SK-N-SH (cell line): ENCODE data around the gene TMEM51. TPM values are rescaled to one million over a fixed set of nuclear protein-coding genes. Genes with fewer than 3 reads are reported as not detected.
A peak's percentile ranks its signal among the peaks of the same experiment; 100 is the strongest.

Source experiments
- CTCF ChIA-PET: fragments of 300-600, 350-600 bp; formaldehyde crosslinking; extraction: SDS; loops from one replicate; lab custom pipeline; 2021; lab: Yijun Ruan, JAX
- POLR2A ChIA-PET: fragments of 350-600 bp; sonication (Branson Sonifier 250); formaldehyde crosslinking; extraction: SDS; loops from one replicate; lab custom pipeline; 2020; ENCODE audit warnings: antibody characterized with exemption, inconsistent platforms; lab: Yijun Ruan, JAX
- DNase-seq: peaks from one replicate; pipeline ENCODE4 v3.0.0; 2012
- H2AFZ ChIP-seq: fragments of 200-600 bp; sonication (generic); 2 replicates; pipeline ENCODE4 v1.8.1; 2016; ENCODE audit warnings: antibody characterized with exemption, mild to moderate bottlenecking, low read depth
- H3F3A ChIP-seq: fragments of 200-600 bp; sonication (generic); replicated peaks from 2 replicates; pipeline ENCODE3; 2016; ENCODE audit warnings: antibody characterized with exemption, mild to moderate bottlenecking; ENCODE audit not compliant: insufficient read depth
- H3K27ac ChIP-seq, 2 experiments: fragments of 200-500 bp in 1 of 2; fragments of 200-600 bp in 1 of 2; sonication (Bioruptor generic) in 1 of 2; sonication (generic), shearing (Covaris generic) in 1 of 2; 2 replicates each; pipeline versions ENCODE4 v1.5.1 to v1.6.1; 2014 to 2016; ENCODE audit warnings: low read depth in 2 of 2, inconsistent platforms in 1 of 2, low read length in 1 of 2, mild to moderate bottlenecking in 1 of 2, mixed read lengths in 1 of 2
- H3K27me3 ChIP-seq: fragments of 200-600 bp; sonication (generic), shearing (Covaris generic); 2 replicates; pipeline ENCODE4 v1.6.1; 2016; ENCODE audit warnings: mixed run types; ENCODE audit not compliant: insufficient read depth
- H3K36me3 ChIP-seq, 2 experiments: fragments of 200-500 bp in 1 of 2; fragments of 200-600 bp in 1 of 2; sonication (Bioruptor generic) in 1 of 2; sonication (generic) in 1 of 2; replicated peaks in 1 of 2; 2 replicates each; pipeline versions ENCODE3 to v1.5.1; 2014 to 2016; ENCODE audit warnings: low read length in 1 of 2, mild to moderate bottlenecking in 1 of 2; ENCODE audit not compliant: insufficient read depth in 2 of 2, control insufficient read depth in 1 of 2
- H3K4me1 ChIP-seq, 2 experiments: fragments of 200-500 bp in 1 of 2; fragments of 200-600 bp in 1 of 2; sonication (Bioruptor generic) in 1 of 2; sonication (generic), shearing (Covaris generic) in 1 of 2; 2 replicates each; pipeline versions ENCODE4 v1.5.1 to v1.6.1; 2014 to 2016; ENCODE audit warnings: low read depth in 1 of 2, low read length in 1 of 2, mixed run types in 1 of 2; ENCODE audit not compliant: insufficient read depth in 2 of 2, control insufficient read depth in 1 of 2
- H3K4me2 ChIP-seq: fragments of 200-600 bp; sonication (generic), shearing (Covaris generic); 2 replicates; pipeline ENCODE4 v1.6.1; 2017; ENCODE audit warnings: mixed run types
- H3K4me3 ChIP-seq, 2 experiments: fragments of 200-500 bp in 1 of 2; fragments of 200-600 bp in 1 of 2; sonication (Bioruptor generic) in 1 of 2; sonication (generic), shearing (Covaris generic) in 1 of 2; 2 replicates each; pipeline versions ENCODE4 v1.5.1 to v1.8.1; 2014 to 2016; ENCODE audit warnings: low read depth in 2 of 2, inconsistent platforms in 1 of 2, low read length in 1 of 2, mild to moderate bottlenecking in 1 of 2, mixed read lengths in 1 of 2, moderate library complexity in 1 of 2
- H3K79me2 ChIP-seq: fragments of 200-600 bp; sonication (generic); 2 replicates; pipeline ENCODE4 v1.8.1; 2017; ENCODE audit warnings: mild to moderate bottlenecking; ENCODE audit not compliant: insufficient read depth
- H3K9ac ChIP-seq: fragments of 200-600 bp; sonication (generic); 2 replicates; pipeline ENCODE4 v1.6.1; 2017; ENCODE audit warnings: mixed run types
- H3K9me2 ChIP-seq: fragments of 200-600 bp; sonication (generic); 2 replicates; pipeline ENCODE4 v1.6.1; 2017; ENCODE audit warnings: mixed run types
- H3K9me3 ChIP-seq: fragments of 200-600 bp; sonication (generic); 2 replicates; pipeline ENCODE4 v1.6.1; 2017; ENCODE audit warnings: mixed run types, mild to moderate bottlenecking, moderate library complexity
- H4K20me1 ChIP-seq: fragments of 200-600 bp; sonication (generic); 2 replicates; pipeline ENCODE4 v1.6.1; 2017; ENCODE audit warnings: mild to moderate bottlenecking, mixed run types; ENCODE audit not compliant: insufficient read depth
- CHD2 ChIP-seq: fragments of 150-350 bp; IDR thresholded peaks from 2 replicates; pipeline ENCODE4 v1.6.1; 2018; ENCODE audit warnings: low read length; ENCODE audit not compliant: partially characterized antibody
- CTCF ChIP-seq: fragments of 200-600 bp; sonication (generic); IDR thresholded peaks from 2 replicates; pipeline ENCODE4 v1.6.1; 2017; ENCODE audit warnings: antibody characterized with exemption, mild to moderate bottlenecking, moderate library complexity
- ELF1 ChIP-seq: IDR thresholded peaks from 2 replicates; pipeline ENCODE4 v1.4.0; 2012
- EZH2phosphoT487 ChIP-seq: fragments of 200-600 bp; sonication (generic); IDR thresholded peaks from 2 replicates; pipeline ENCODE4 v1.6.1; 2017; ENCODE audit warnings: low read depth, mixed run types, mild to moderate bottlenecking, antibody characterized with exemption, moderate library complexity, borderline replicate concordance
- FOSL2 ChIP-seq: IDR thresholded peaks from 2 replicates; pipeline ENCODE4 v1.4.0; 2012; ENCODE audit warnings: low read depth, mild to moderate bottlenecking, moderate library complexity, borderline replicate concordance
- FOXJ3 ChIP-seq: sonication (generic); formaldehyde crosslinking; IDR thresholded peaks from 2 replicates; pipeline ENCODE4 v1.5.1; 2020; ENCODE audit warnings: mild to moderate bottlenecking, missing genetic modification reagents
- IRF3 ChIP-seq: fragments of 150-350 bp; IDR thresholded peaks from 2 replicates; pipeline ENCODE4 v1.6.1; 2016; ENCODE audit warnings: mild to moderate bottlenecking, low read depth, low read length
- MAX ChIP-seq: IDR thresholded peaks from 2 replicates; pipeline ENCODE4 v1.4.0; 2012; ENCODE audit warnings: low read depth
- NFIC ChIP-seq: IDR thresholded peaks from 2 replicates; pipeline ENCODE4 v1.4.0; 2012; ENCODE audit warnings: borderline replicate concordance
- PBX3 ChIP-seq: IDR thresholded peaks from 2 replicates; pipeline ENCODE4; 2012
- RAD21 ChIP-seq: IDR thresholded peaks from 2 replicates; pipeline ENCODE4 v1.6.1; 2012; ENCODE audit warnings: mild to moderate bottlenecking, low read length
- RCOR1 ChIP-seq: fragments of 150-350 bp; IDR thresholded peaks from 2 replicates; pipeline ENCODE4 v1.6.1; 2017; ENCODE audit warnings: antibody characterized with exemption, low read length
- REST ChIP-seq: IDR thresholded peaks from 2 replicates; pipeline ENCODE4 v1.6.1; 2012; ENCODE audit warnings: mild to moderate bottlenecking, low read depth, low read length, moderate library complexity
- RXRA ChIP-seq: IDR thresholded peaks from 2 replicates; pipeline ENCODE4 v1.4.0; 2012; ENCODE audit warnings: low read depth, mild to moderate bottlenecking, borderline replicate concordance
- SIN3A ChIP-seq: IDR thresholded peaks from 2 replicates; pipeline ENCODE4 v1.6.1; 2012; ENCODE audit warnings: low read depth, mild to moderate bottlenecking, low read length, moderate library complexity, borderline replicate concordance
- TCF12 ChIP-seq: IDR thresholded peaks from 2 replicates; pipeline ENCODE4 v1.4.0; 2012
- USF1 ChIP-seq: IDR thresholded peaks from 2 replicates; pipeline ENCODE4 v1.4.0; 2012; ENCODE audit warnings: low read depth, borderline replicate concordance
- YY1 ChIP-seq: IDR thresholded peaks from 2 replicates; pipeline ENCODE4 v1.4.0; 2012; ENCODE audit warnings: low read depth, mild to moderate bottlenecking
- WGBS: methylation state at CpG from one replicate; pipeline ENCODE4 v1.1.6; 2017; ENCODE audit warnings: low lambda C conversion rate; 5-methylcytosine and 5-hydroxymethylcytosine counted together
- polyA plus RNA-seq, 3 experiments: library from polyadenylated mRNA; depleted of rRNA; stranded (reverse); fragments of >200 nt; gene quantifications; 2 replicates each; pipeline ENCODE4 v1.2.3, GENCODE V29; 2012

Gene TMEM51
- polyA plus RNA-seq, 1 of the 3 experiments (the other 2 are of a cell fraction) = 25.6 TPM

- TF ChIP-seq IRF3 (no peak), RAD21 (peak; percentile 76), PBX3 (no peak), CHD2 (peak; percentile 35), FOXJ3 (CRISPR knock-in tag) (no peak), RXRA (no peak; the same call in 1 of the 2 replicates), SIN3A (peak; percentile 93), YY1 (no peak), USF1 (no peak)
- TF ChIP-seq, all 33 proteins: peak for 13
Observed at GRCh38 chr1:15152318-15153183, 996 bp upstream of the TMEM51 start (continued).

GRCh38 chr1:15153842-15154479 is 414 bp downstream of the TMEM51 start:
- peaks cover 12% of the 10 kb centered on the region for H3K79me2 ChIP-seq
- ChIA-PET POLR2A (interaction anchor here (0.5 to 4.7 kb wide), 9 partner anchors 12 to 130 kb away, joined by 3 to 88 read pairs (median 5); no protein-coding TSS in a partner anchor), CTCF (interaction anchor here (0.6 to 9.8 kb wide), 29 partner anchors 10 to 277 kb away, joined by 3 to 132 read pairs (median 4); no protein-coding TSS in a partner anchor)
- no peaks in the 10 kb centered on the region for H4K20me1 ChIP-seq
- WGBS = 1% methylated on average over 9 of the region's 74 CpGs
- H3K36me3 ChIP-seq = no peaks in the 10 kb centered on the region
- H3K9ac ChIP-seq = peak overlapping the region; percentile 81
- peak overlapping the region; percentile 20 to 100; a peak in 3 of 4 replicates for H3K27ac ChIP-seq
- H3K9me3 ChIP-seq = no peaks in the 10 kb centered on the region
- H3K27me3 ChIP-seq = no peaks in the 10 kb centered on the region
- peak overlapping the region; percentile 77 to 84 for H3K4me3 ChIP-seq
- H3K4me2 ChIP-seq = peak overlapping the region; percentile 93
- DNase-seq = peak; percentile 84
- H2AFZ ChIP-seq = peak overlapping the region; percentile 75
- H3K4me1 ChIP-seq = peaks cover 12 to 64% of the 10 kb centered on the region in 2 experiments; a peak in 3 of 4 replicates
- H3K9me2 ChIP-seq = no peaks in the 10 kb centered on the region
- peaks cover 8% of the 10 kb centered on the region for H3F3A ChIP-seq
- TF ChIP-seq CTCF (peak; percentile 67), NFIC (0 out of 2 replicates have a peak, but pooled peaks have one; percentile 16), RCOR1 (peak; percentile 36; the same call in 1 of the 2 replicates), RXRA (no peak), SIN3A (0 out of 2 replicates have a peak, but pooled peaks have one; percentile 26), REST (no peak), CHD2 (no peak), ELF1 (no peak), TCF12 (peak; percentile 28; the same call in 1 of the 2 replicates), FOSL2 (no peak), EZH2phosphoT487 (no peak), MAX (peak; percentile 59), USF1 (no peak)
